Neuronal stem cell (in vitro differentiated cells): ENCODE measurements around the gene HGD. TPM values are rescaled to one million over a fixed set of nuclear protein-coding genes. Genes with fewer than 3 reads are reported as not detected.
A peak's percentile ranks its signal among the peaks of the same experiment; 100 is the strongest.

Experiments
- DNase-seq: peaks from one replicate; pipeline ENCODE4 v3.0.0-alpha.2; 2013; ENCODE audit warnings: low spot score
- H2AFZ ChIP-seq: one replicate; pipeline ENCODE4 v1.6.1; 2013; ENCODE audit warnings: mild to moderate bottlenecking, low read length, inconsistent platforms
- H2AK5ac ChIP-seq: 2 replicates; pipeline ENCODE4 v1.6.1; 2013; ENCODE audit warnings: low read depth, mild to moderate bottlenecking, inconsistent platforms, low read length, moderate library complexity, mixed read lengths
- H2BK120ac ChIP-seq: 2 replicates; pipeline ENCODE4 v1.6.1; 2013; ENCODE audit warnings: low read depth, mild to moderate bottlenecking, inconsistent platforms, low read length, moderate library complexity, mixed read lengths
- H2BK12ac ChIP-seq: one replicate; pipeline ENCODE4 v1.6.1; 2013; ENCODE audit warnings: low read length, inconsistent platforms
- H2BK15ac ChIP-seq: 2 replicates; pipeline ENCODE4 v1.6.1; 2013; ENCODE audit warnings: mild to moderate bottlenecking, low read length, inconsistent platforms, mixed read lengths
- H2BK5ac ChIP-seq: one replicate; pipeline ENCODE4 v1.6.1; 2013; ENCODE audit warnings: inconsistent platforms, mild to moderate bottlenecking, low read length, moderate library complexity
- H3K14ac ChIP-seq: one replicate; pipeline ENCODE4 v1.6.1; 2013; ENCODE audit warnings: low read length, inconsistent platforms
- H3K18ac ChIP-seq: 2 replicates; pipeline ENCODE4 v1.6.1; 2013; ENCODE audit warnings: low read length, inconsistent platforms
- H3K23ac ChIP-seq: 2 replicates; pipeline ENCODE4 v1.6.1; 2013; ENCODE audit warnings: low read depth, mild to moderate bottlenecking, mixed read lengths, low read length, inconsistent platforms; ENCODE audit not compliant: poor library complexity
- H3K27ac ChIP-seq: replicated peaks from 3 replicates; pipeline ENCODE4 v1.5.1; 2013; ENCODE audit warnings: low read length, inconsistent platforms
- H3K27me3 ChIP-seq, 3 experiments: 2 replicates each; pipeline ENCODE4 v1.6.1; 2013; ENCODE audit warnings: low read length in 3 of 3, mild to moderate bottlenecking in 2 of 3, inconsistent platforms in 1 of 3, low read depth in 1 of 3, mixed read lengths in 1 of 3, moderate library complexity in 1 of 3; ENCODE audit not compliant: control insufficient read depth in 3 of 3, insufficient read depth in 3 of 3
- H3K36me3 ChIP-seq, 2 donors: replicated peaks in 1 of 2; 2 replicates each; pipeline ENCODE4 v1.6.1; 2013; ENCODE audit warnings: low read length in 2 of 2; ENCODE audit not compliant: control insufficient read depth in 2 of 2, insufficient read depth in 2 of 2
- H3K4ac ChIP-seq: 2 replicates; pipeline ENCODE4 v1.6.1; 2013; ENCODE audit warnings: inconsistent platforms, mild to moderate bottlenecking, low read length, moderate library complexity
- H3K4me1 ChIP-seq, 2 donors: 1 replicate in 1 of 2; 2 replicates in 1 of 2; pipeline ENCODE4 v1.6.1; 2013; ENCODE audit warnings: low read length in 2 of 2, low read depth in 1 of 2; ENCODE audit not compliant: control insufficient read depth in 2 of 2, insufficient read depth in 1 of 2
- H3K4me2 ChIP-seq: one replicate; pipeline ENCODE4 v1.6.1; 2013; ENCODE audit warnings: mild to moderate bottlenecking, low read length, inconsistent platforms; ENCODE audit not compliant: insufficient read depth, poor library complexity, severe bottlenecking
- H3K4me3 ChIP-seq, 2 donors: 2 replicates each; pipeline ENCODE4 v1.5.1; 2013; ENCODE audit warnings: low read length in 2 of 2, mild to moderate bottlenecking in 2 of 2, inconsistent platforms in 1 of 2, moderate library complexity in 1 of 2
- H3K79me1 ChIP-seq: one replicate; pipeline ENCODE4 v1.6.1; 2013; ENCODE audit warnings: low read depth, mild to moderate bottlenecking, inconsistent platforms, low read length, moderate library complexity
- H3K9ac ChIP-seq: one replicate; pipeline ENCODE4 v1.6.1; 2013; ENCODE audit warnings: mild to moderate bottlenecking, low read depth, low read length, inconsistent platforms; ENCODE audit not compliant: poor library complexity
- H3K9me3 ChIP-seq, 2 donors: replicated peaks in 1 of 2; 2 replicates each; pipeline versions ENCODE3 to v1.6.1; 2013; ENCODE audit warnings: low read length in 2 of 2, mild to moderate bottlenecking in 2 of 2, inconsistent platforms in 1 of 2, low read depth in 1 of 2, mixed read lengths in 1 of 2, moderate library complexity in 1 of 2; ENCODE audit not compliant: control insufficient read depth in 2 of 2, insufficient read depth in 1 of 2
- H4K8ac ChIP-seq: one replicate; pipeline ENCODE4 v1.6.1; 2013; ENCODE audit warnings: low read depth, mild to moderate bottlenecking, inconsistent platforms, low read length, moderate library complexity
- H4K91ac ChIP-seq: one replicate; pipeline ENCODE4 v1.6.1; 2013; ENCODE audit warnings: low read length, low read depth, mild to moderate bottlenecking, inconsistent platforms; ENCODE audit not compliant: poor library complexity
- WGBS, 2 donors: extraction: QIAGEN DNeasy Blood & Tissue Kit; methylation state at CpG; one replicate each; pipeline ENCODE4 v1.1.7; 2013; ENCODE audit warnings: missing lambda C conversion rate in 2 of 2, mixed read lengths in 1 of 2; ENCODE audit not compliant: insufficient read length in 2 of 2, insufficient replicate concordance in 1 of 2; ENCODE audit errors: extremely low coverage in 2 of 2; 5-methylcytosine and 5-hydroxymethylcytosine counted together
- polyA plus RNA-seq, 2 experiments: library from polyadenylated mRNA; stranded (reverse); fragments of 200-250 nt; gene quantifications; one replicate each; pipeline ENCODE4 v1.2.3, GENCODE V29; 2013

HGD gene, protein sequence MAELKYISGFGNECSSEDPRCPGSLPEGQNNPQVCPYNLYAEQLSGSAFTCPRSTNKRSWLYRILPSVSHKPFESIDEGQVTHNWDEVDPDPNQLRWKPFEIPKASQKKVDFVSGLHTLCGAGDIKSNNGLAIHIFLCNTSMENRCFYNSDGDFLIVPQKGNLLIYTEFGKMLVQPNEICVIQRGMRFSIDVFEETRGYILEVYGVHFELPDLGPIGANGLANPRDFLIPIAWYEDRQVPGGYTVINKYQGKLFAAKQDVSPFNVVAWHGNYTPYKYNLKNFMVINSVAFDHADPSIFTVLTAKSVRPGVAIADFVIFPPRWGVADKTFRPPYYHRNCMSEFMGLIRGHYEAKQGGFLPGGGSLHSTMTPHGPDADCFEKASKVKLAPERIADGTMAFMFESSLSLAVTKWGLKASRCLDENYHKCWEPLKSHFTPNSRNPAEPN
- polyA plus RNA-seq (2013, experiment 1 of 2): 0.07 TPM
- polyA plus RNA-seq (2013, experiment 2 of 2): 0.03 TPM

DNA sequence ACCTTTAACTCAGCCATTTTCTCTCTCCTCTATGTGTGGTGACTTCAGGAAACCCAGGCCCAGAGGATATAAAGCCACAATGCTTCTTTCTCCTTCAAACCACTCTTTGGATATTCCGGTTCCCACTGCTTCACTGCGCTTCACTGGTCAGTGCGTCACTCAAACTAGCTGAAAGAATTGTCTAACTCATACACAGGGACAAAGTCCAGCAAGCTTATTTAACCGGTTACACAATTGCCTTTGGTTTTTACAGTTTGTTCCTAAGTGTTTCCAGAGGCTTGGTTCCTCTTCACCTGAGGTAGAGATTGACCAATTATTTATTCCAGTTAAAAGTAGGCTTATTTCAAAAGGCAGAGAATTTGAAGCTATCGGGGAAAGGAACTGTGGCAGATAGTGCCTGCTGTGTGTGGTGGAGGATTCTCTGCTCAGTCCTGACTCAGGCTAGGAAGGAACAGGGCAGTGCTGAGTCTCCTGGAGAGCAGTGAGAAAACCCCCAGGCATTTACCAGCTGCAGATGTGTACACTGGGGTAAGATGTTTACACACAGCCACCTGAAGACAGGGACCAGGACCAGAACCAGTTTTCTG lies at the start of gene HGD:
TSS of gene HGD (minus strand) at position 145 of the 587 bp plus-strand sequence. CDS start at position 17, 128 bp downstream.
- Histone ChIP-seq H2BK12ac (no peak within 1 kb of the TSS), H3K27me3 (no peaks in the 10 kb centered on the region), H3K36me3 (no peaks in the 10 kb centered on the region), H3K4ac (no peak within 1 kb of the TSS), H3K9me3 (peaks cover 0 to 5% of the 10 kb centered on the region in 2 donors), H3K4me1 (peaks cover 5 to 42% of the 10 kb centered on the region in 2 donors), H3K23ac (no peak within 1 kb of the TSS), H4K91ac (no peak within 1 kb of the TSS), H3K18ac (no peak within 1 kb of the TSS), H2AFZ (peak within 1 kb of the TSS; percentile 82), H3K9ac (no peak within 1 kb of the TSS), H2BK5ac (no peak within 1 kb of the TSS), H2BK120ac (no peak within 1 kb of the TSS), H3K79me1 (no peaks in the 10 kb centered on the region), H4K8ac (no peak within 1 kb of the TSS), H3K27ac (no peak within 1 kb of the TSS), H2BK15ac (no peak within 1 kb of the TSS), H3K14ac (no peak within 1 kb of the TSS), H3K4me2 (no peak within 1 kb of the TSS), H2AK5ac (no peak within 1 kb of the TSS), H3K4me3 (peak within 1 kb of the TSS in 1 of 2 donors; percentile 8)
- no peak for DNase-seq
- WGBS, 2 donors: no CpG with 5 or more reads among the region's 5 CpGs

DNA sequence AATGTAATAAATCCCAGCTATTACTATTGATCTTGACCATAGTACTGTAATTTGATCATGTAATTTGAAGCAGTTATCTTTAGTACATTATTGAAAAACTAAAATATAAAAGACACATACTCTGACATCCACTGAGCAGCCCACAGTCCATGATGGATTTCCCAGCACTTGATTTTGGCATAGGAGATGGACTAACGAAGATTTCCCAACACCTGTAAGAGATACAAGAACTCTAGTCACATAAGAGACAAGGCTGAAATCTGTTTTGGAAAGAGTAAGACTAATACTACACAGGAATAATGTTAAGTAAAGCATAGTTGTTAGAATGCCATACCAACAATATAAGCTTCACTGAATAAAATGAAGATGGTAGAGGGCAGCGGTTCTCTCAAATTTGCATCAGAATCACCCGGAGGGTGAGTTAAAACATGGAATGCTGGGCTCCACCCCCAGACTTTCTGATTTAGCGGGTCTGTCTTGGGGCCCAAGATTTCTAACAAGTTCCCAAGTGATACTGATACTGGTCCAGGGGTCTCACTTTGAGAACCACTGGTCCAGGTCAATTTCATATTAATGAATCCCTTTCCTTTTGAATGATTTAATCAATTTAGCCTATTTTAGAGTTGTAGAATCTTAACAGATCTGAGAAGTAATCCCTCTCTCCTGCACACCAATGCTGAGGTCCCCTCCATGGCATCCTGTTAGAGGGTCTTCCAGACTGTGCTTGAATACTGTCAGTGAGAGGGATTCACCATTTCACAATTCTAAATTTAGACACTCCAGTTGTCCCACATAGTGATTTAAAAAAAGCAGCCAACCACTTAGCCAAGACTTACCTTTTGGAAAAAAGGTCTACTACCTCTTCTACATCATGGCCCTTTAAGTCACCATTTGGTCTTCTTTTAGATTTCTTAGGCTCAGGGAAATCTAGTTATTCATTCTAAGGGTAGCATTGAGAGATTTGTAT lies 48.8 kb upstream of the HGD start:
- no CpG with 5 or more reads among the region's 4 CpGs for WGBS, 2 donors
- Histone ChIP-seq H3K79me1 (no peaks in the 10 kb centered on the region), H3K4me3 (no peak overlapping the region), H2BK5ac (no peak overlapping the region), H3K27me3 (no peaks in the 10 kb centered on the region), H4K91ac (no peak overlapping the region), H2BK120ac (no peak overlapping the region), H3K9ac (no peak overlapping the region), H2BK15ac (no peak overlapping the region), H3K27ac (no peak overlapping the region), H2BK12ac (no peak overlapping the region), H3K4me2 (no peak overlapping the region), H2AK5ac (no peak overlapping the region), H3K36me3 (peaks cover 0 to 24% of the 10 kb centered on the region in 2 donors), H3K9me3 (peaks cover 0 to 5% of the 10 kb centered on the region in 2 donors), H3K23ac (no peak overlapping the region), H4K8ac (no peak overlapping the region), H3K14ac (no peak overlapping the region), H3K18ac (no peak overlapping the region), H3K4me1 (no peaks in the 10 kb centered on the region), H3K4ac (no peak overlapping the region), H2AFZ (no peak overlapping the region)
- DNase-seq: no peak

DNA sequence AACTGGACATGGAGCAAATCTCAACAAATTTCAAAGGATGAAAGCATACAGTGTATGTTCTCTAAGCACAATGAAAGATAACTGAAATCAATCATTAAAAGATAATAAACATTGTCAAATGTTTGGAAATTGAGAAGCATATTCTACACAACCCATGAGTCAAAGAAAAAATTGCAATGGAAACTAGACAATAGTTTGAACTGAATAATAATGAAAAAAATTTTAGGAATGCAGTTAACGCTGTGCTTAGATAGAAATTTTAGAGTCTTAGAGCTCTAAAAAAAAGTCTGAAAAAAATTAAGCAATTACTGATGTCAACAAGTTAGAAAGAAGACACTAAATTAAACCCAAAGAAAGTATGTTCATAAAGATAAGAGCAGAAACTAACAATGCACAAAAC lies 44.8 kb upstream of the HGD start:
- Histone ChIP-seq H2BK12ac (no peak overlapping the region), H2AFZ (no peak overlapping the region), H3K79me1 (no peaks in the 10 kb centered on the region), H3K4ac (no peak overlapping the region), H3K27me3 (no peaks in the 10 kb centered on the region), H2BK120ac (no peak overlapping the region), H3K4me3 (no peak overlapping the region), H3K23ac (no peak overlapping the region), H4K91ac (no peak overlapping the region), H3K18ac (no peak overlapping the region), H3K36me3 (peaks cover 0 to 24% of the 10 kb centered on the region in 2 donors), H2BK15ac (no peak overlapping the region), H2BK5ac (no peak overlapping the region), H4K8ac (no peak overlapping the region), H3K4me2 (no peak overlapping the region), H3K14ac (no peak overlapping the region), H3K9ac (no peak overlapping the region), H3K9me3 (peaks cover 0 to 2% of the 10 kb centered on the region in 2 donors), H3K27ac (no peak overlapping the region), H2AK5ac (no peak overlapping the region), H3K4me1 (no peaks in the 10 kb centered on the region)
- no CpG with 5 or more reads among the region's 1 CpG for WGBS, 2 donors
- no peak for DNase-seq
